Activated CD8-positive, alpha-beta memory T cell treated with anti-CD3 and anti-CD28 coated beads, Interleukin-2, amount 50 U/mL, for 1 hour (primary cell): ENCODE data around the gene CD300LD.

Source experiments
- DNase-seq: peaks from one replicate; pipeline ENCODE4 v3.0.0-alpha.2; 2020; ENCODE audit errors: extremely low read depth

The CD300LD gene

DNA sequence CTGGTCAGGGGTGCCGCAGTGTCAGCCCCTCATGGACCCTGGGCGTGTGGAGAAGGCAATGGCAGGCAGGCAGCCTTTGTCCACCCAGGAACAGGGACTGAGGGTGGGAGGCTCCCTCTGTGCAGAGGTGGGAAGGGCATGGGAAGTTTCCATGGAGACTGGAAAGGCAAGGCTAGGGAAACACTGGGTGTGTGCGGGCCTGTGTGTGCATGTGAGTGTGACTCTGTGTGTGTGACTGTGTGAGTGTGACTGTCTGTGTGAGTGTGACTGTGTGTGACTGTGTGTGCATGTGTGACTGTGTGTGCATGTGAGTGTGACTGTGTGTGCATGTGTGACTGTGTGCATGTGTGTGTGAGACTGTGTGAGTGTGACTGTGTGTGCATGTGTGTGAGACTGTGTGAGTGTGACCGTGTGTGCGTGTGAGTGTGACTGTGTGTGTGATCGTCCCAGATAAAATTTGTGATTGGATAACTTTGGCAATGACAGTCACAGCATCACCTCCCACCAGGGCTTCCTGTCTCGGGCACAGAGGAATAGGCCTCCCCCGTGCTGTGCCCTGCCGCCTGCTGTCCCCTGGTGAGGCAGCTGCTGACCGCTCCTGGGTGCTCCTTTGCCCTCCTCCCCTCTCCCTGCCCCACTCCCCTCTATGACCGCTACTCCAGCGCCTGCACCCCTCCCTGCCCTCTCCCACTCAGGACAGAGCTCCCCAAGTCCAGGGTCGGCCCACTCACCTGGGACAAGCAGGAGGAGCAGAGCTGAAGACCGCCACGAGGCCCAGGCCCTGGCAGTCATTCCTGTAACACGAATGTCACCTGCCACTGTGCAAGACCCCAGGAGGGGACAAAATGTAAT is 46.9 kb downstream of the CD300LD start:
- no peak for DNase-seq

DNA sequence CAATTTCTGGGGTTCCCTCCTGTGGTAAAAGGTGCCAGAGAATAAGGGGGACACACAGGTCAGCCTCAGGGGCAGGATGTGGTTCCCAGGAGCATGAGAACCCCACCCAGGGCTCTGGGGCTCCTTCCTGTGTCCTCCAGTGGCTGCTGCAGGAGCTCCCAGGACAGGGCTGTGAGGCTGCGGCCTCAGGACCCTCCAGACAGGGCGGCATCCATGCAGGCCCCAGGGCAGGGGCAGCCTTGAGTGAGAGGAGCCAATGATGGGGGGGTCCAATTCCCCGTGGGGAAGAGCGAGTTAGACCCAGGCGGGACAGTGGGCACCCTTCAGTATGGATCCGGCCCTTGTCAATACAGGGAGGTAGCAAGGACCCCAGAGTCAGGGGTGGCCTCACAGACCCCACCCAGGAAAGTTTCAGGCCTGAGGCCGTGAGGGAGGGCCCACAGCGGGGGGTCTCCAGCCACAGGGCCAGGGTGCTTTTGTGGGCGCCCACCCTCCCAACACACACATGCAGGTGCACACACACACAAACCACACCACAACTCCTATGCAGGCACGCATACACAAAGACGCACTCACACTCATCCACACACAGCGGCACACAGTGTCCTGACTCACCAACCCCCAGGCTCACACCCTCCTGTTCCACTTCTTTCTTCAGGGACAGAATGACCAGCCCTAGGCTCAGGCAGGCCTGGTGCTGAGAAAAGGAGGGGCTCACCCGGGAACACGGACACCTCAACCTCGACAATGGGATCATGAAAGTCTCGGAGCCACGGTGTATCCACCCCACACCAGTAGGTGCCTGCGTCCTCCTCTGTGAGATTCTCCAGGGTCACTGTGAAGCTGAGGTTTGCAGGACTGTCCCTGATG is 48.0 kb downstream of the CD300LD start:
- DNase-seq = no peak

- DNase-seq = no peak
These were observed 48.7 kb downstream of the CD300LD start for GRCh38 chr17:74543406-74543805.

DNA sequence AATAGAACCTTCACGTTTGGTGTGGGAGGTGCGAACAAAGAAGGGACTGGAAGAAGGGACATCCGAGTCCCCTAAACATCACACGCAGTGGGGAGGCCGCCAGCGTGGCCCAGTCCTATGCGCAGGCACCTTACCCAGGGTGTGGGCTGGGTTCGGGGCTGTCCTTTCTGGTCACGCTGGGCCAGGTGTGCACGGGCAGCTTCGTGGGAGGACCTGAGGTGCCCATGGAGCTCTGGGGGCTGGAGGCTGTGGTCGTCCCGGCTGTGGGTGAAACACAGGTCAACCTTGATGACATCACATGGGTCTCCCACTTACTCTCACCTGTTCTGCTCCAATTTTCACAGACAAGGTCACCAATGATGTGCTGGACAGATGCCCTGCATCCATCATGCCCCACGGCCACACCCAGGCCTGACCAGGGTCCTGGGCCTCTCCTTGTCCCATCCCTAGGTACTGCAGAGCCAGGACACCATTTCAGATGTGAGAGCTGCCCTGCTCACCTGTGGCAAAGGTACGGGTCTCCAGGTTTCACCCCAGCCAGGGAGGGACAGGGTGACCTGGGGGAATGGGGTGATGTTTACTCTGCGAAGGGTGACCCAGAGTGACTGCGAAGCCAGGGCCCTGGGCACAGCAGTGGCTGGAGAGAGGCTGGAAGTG is 49.2 kb downstream of the CD300LD start:
- no peak for DNase-seq

DNA sequence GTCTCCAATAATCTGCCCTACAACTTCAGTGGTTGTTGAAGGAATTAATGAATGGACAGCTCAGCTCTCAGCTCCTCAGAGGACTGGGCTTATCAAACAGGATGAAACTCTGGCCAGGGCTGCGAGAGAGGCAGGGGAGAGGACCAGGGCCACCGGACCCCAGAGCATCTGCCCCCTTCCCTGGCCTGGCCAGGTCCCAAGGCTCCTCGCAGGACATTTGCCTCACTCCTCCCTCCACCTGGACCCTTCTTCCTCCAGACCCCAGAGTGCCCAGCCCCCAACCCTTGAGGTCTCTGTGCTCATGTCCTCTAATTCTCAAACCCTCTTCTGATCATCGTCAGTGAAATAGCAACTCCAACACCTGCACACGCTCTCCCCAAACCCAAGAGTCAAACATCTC is 49.9 kb downstream of the CD300LD start:
- no peak for DNase-seq

GRCh38 chr17:74541176-74542111 is 50.6 kb downstream of the CD300LD start:
- no peak for DNase-seq

DNA sequence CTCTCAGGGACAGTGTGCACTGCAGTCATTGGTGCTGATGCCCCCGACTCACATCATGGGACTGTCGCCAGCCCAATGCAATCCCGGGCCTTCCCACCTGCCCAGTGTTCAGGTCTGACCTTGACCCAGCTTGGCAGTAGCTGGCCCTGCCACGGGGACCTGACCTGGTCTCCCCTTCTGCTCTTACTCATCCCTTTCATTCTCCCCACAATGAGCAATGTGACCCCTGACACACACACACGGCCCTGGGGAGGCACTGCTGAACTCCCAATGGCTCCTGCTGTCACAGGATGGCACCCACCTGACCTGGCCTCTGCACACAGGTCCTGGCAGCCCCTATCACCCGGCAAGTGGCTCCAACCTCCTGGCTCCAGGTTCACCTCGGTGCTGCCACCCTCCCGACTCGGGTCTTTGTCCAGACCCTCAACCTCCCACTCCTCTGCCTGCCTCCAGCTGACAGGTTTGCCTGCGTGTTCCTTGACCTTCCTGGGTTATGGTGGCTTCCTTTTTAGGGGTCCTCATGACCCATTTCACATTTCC is 52.7 kb downstream of the CD300LD start:
- no peak for DNase-seq

DNA sequence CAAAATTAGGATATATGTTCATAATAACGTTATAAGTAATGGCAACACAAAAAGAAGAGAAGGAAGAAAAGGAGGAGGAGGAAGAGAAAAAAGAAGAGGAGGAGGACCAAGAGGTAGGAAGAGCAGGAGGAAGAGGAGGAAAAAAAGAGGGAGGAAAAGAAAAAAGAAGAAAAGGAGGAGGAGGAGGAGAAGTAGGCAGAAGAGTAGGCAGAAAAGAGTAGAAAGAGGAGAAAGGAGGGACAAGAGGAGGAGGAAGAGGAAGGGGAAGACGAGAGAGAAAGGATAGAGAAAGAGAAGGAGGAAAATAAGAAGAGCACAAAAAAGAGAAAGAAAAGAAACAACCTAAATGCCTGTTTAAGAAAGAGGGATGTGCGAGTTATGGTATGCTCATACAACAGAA is 55.2 kb downstream of the CD300LD start:
- DNase-seq = no peak

GRCh38 chr17:74532115-74532514 is 60.0 kb downstream of the CD300LD start:
- DNase-seq = no peak

DNA sequence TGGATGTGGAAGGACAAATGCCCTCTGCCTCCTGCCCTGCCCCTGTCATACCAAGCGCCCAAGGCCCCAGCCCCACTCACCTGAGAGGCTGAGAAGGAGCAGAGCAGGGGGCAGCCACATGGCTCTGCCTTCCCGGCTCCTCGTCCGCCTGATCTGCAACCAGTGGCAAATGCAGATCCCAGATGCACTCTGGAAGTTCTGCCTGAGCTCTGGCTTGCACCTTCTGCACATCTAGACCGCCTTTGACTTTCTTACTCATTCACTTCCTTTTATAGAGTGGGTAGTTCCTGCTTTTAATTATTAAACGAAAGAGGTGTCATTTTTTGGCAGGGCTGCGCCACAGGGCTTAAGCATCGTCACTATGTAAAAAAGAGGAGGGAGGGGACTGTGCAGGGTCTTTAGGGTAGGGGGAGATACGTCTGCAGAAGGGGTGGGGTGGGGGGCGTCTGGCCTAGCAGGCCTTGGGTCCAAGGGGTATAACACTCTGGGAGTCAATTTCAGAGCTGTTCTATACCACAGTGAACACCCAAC is 60.8 kb downstream of the CD300LD start, which contains the start of gene CD300LB:
Gene CD300LB (minus strand): TSS at position 245 of the 531 bp plus-strand sequence. CDS start 125 bp downstream, at position 120.
- no peak for DNase-seq

- no peak for DNase-seq
These were observed 61.3 kb downstream of the CD300LD start for GRCh38 chr17:74530831-74531150.
